NAMALWA (cell line): ENCODE measurements around the gene NCAPH2.

ENCODE experiments used
- DNase-seq: peaks from one replicate; pipeline ENCODE4 v3.0.0-alpha.2; 2015; ENCODE audit warnings: low spot score

The NCAPH2 gene

GRCh38 chr22:50548921-50549790 lies 41.1 kb downstream of the NCAPH2 start:
- no peak for DNase-seq

- DNase-seq, result no peak
Measured at GRCh38 chr22:50550395-50550794, 42.4 kb downstream of the NCAPH2 start.

- no peak for DNase-seq
Measured at GRCh38 chr22:50551160-50551752, 43.2 kb downstream of the NCAPH2 start.

GRCh38 chr22:50553310-50553709 lies 45.3 kb downstream of the NCAPH2 start:
- DNase-seq, result no peak

DNA sequence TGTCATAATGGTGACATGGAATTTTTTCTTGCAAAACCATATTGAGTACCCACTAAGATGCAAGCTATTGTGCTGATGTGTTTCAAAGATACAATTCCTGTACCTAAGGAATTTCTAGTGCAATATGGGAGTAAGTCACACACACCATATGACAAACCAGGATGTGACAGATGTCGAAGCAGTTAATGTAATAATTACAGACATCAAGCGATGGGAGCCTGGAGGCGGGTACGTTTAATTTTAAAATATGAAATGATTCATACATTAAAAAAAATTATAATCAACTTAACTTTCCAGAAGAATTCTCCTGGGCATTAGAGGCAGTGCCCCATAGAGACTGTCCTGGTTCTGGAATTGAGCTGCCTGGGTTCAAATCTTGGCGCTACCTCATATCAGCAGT lies 48.7 kb downstream of the NCAPH2 start:
- no peak for DNase-seq

DNA sequence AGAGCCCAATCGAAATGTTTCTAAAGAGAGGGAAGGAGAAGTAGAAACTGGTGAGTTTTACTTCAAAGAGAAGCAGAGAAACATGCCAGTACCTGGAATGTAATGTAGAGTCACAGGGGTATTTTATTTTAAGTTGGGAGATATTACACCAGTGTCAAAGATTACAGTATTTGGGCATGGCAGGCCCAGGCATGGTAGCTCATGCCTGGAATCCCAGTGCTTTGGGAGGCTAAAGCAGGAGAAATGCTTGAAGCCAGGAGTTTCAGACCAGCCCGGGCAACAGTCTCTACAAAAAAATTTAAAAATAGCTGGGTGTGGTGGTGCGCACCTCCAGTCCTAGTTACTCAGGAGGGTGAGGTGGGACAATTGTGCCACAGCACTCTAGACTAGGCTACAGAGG lies 52.0 kb downstream of the NCAPH2 start:
- DNase-seq, result no peak

DNA sequence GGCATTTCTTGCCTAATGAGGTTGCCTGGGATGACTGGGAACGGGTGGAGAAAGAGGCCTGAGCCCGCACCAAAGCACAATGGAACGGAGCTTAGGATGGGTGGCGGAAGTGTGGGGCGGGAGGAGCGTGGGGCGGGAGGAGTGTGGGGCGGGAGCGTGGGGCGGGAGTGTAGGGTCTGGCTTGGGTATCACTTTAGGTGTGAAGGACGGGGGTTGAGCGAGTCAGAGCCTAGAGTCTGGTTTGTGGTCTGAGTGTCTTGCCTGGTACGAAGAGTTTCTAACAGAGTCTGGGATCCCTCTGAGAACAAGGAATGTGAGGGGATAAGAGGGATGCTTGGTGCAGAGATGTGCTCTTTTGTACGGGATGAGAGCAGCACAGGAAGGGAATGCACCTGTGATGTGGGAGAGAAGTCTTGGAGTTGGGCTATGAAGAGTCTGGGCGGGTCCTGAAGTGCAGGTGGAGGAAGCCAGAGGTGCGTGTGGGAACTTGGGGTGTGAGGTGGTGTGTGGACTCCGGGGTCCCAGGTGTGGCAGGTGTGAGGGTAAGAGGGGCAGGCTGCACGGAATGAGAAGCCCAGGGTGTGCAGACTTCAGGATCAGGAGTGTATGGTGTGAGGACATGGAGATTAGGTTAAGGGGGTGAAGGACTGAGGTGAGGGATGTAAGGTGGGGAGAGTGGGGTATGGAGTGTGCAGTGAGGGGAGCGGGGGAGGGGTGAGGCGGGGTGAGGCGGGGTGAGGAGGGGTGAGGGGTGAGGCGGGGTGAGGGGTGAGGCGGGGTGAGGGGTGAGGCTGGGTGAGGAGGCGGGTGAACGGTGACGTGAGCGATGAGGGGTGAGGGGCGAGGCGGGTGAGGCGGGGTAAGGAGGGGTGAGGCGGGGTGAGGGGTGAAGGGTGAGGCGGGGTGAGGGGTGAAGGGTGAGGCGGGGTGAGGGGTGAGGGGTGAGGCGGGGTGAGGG lies 53.7 kb downstream of the NCAPH2 start:
- no peak for DNase-seq

- peak; percentile 97 for DNase-seq
Measured at GRCh38 chr22:50562523-50563412, 54.7 kb downstream of the NCAPH2 start, which contains the start of gene SYCE3. Gene SYCE3, minus strand, starts transcription at chr22:50562919. Its CDS starts 6,514 bp downstream, at chr22:50556405.

- DNase-seq, result no peak
Measured at GRCh38 chr22:50563413-50564160, 55.6 kb downstream of the NCAPH2 start.

DNA sequence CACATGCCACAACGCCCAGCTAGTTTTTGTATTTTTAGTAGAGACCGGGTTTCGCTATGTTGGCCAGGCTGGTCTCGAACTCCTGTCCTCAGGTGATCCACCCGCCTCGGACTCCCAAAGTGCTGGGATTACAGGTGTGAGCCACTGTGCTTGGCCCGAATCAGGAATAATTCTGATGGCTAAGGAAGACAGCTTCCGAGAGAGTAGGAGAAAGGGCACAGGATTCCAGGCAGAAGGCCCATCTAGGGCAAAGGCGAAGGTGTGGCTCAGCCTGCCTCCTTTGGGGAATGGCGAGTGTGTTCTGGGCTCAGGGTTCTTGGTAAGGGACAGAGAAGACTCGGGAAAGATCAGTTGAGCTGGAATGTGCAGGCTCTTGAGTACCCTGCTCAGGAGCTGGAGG lies 56.3 kb downstream of the NCAPH2 start:
- no peak for DNase-seq

DNA sequence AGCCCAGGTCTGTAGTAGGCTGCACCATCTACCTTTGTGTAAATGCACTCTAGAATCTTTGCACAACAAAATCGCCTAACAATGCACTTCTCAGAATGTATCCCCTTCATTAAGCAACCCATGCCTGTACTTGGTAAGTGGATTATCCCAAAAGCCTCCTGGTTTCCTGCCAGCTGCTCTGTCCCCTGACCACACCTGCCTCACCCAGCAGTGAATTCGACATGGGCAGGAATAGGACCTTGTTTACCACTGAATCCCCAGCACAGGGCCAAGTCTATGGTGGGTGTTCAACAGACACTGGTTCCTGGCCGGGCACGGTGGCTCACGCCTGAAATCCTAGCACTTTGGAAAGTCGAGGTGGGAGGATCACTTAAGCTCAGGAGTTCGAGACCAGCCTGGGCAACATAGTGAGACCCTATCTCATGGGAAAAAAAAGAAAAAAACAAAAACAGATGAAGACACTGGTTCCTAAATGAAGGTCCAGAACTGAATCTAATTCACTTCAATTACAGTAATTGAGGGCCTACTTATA lies 59.8 kb downstream of the NCAPH2 start:
- no peak for DNase-seq

DNA sequence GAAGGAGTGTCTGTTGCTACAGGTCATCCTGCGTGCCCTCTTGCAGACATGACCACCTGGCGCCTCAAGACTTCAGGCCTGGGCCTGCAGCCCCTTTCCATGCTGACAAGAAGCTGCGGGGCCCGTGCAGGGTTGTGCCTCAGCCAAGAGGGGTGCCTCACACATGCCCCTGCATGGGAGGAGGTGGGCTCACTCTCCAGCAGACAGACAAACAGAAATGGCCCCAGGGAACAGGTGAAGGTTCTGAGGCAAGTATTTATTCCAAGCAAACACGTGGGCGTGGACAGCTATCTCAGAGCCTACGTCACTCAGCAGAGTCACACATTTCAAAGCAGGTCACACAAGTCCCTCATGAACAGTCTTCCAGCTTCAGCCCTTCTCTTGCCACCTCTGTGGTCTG lies 60.6 kb downstream of the NCAPH2 start:
- no peak for DNase-seq

DNA sequence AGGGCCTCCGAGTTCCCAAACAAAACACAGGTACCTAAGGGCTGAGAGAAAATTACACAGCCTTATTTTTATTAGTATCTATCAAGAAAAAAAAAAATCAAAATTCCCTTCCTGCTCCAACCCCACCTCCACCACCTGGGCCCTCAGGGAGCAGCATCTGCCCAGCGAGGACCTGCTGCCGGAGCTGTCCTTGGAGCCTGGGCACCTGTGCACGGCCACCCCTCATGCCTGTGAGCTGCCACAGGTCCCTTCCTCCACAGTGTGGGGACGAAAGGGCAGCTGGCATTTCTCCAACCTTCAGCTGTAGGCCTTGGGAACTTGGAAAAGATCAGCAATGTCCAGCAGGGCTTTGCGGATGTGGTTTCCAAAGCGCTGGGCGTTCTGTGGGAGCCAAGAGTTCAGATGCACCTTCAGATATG lies 61.0 kb downstream of the NCAPH2 start:
- no peak for DNase-seq

DNA sequence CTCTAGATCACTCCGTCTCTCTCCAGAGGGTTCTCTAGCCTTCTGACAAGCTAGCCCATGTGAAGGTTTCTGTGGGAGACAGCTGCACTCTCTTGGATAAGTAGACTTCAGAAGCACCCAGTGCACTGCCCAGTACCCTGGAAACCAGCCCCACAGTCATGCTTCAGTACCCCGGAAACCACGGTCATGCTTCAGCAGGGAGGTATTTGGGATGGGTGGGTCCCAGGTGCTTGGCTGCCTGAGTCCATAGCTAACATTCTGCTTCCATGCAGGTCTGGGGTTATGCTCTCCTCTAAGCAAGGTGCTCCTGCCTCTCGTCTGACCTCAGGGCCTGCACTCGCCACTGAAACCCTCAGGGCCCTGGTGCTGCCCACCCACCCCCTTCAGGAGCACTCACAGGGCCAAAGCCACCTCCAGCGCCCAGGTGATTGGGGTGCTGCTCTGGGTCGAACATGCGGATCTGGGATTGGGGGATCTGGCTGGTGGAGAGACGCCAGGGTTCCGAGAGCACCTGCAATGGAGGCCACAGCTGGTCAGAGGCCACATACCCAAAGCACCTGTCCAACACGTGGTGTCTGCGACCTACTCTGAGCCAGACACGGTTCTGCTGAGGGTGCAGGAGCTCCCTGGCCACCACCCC lies 62.0 kb downstream of the NCAPH2 start:
- DNase-seq, result peak; percentile 61

DNA sequence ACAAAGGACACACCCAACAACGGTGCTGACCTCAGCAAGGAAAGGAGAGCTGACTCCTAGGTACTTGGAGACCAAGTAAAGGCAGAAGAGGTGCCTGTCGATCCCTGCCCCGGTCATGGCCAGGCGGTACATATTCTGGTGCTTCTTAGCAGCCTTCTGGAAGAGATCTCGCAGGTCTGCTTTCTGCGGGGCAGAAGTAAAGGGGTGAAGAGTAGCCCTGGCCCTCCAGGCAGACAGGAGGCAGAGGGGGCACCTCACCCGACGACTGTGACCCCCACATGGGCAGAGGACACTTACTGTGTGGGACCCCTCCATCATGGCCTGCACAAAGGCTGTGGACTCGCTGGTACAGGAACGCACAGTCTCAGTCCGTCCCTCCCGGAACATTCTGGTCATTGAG lies 62.8 kb downstream of the NCAPH2 start:
- DNase-seq, result no peak

GRCh38 chr22:50571264-50572175 lies 63.5 kb downstream of the NCAPH2 start:
- DNase-seq, result no peak

GRCh38 chr22:50572965-50573364 lies 64.9 kb downstream of the NCAPH2 start:
- no peak for DNase-seq

DNA sequence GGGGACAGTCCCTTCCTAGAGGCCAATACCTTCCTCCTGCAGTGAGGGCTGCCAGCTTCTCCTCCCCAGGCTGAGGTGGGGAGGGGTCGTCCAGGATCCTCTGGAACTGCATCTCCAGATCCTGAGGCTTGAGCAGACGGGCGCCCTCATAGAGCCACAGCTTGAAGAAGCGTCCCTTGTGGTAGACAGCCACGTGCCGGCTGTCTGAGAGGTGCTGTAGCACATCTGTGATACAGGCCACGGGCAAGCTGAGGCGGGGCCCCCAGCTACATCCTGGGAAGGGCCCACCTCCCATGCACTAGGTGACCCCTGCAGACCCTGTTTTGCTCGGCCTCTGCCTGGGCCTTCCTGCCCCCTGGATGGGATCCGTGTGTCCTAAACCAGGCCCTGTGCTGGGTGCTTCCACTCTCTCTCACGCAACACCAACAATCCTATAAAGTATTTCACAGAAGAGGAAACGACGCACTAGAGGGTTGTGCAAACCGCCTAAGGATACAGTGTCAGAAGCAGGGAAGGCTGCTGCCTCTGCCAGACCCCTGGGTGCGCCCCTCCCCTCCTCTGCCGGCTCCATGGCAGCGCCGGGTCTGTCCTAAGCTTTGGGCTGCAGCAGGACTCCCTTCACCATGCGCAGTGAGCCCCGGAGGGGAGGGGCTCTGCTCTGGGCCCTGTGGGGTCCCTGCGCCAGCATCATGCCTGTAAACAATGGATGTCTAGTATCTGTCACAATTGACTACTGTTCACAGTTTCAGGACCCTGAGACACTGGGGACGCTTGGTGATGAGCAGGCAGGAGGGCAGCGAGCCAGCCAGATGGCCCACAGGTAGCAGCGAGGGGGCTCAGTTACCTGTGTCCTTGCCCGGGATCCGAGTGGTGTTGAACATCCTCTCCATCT lies 65.7 kb downstream of the NCAPH2 start:
- no peak for DNase-seq
